Glomerular endothelial cell (primary cell): ENCODE results near the gene KCNA4. TPM values are rescaled to one million over a fixed set of nuclear protein-coding genes. Genes with fewer than 3 reads are reported as not detected.
"Not testable (repeated sequence)": the region's sequence is repeated elsewhere in the genome, so short reads cannot be mapped to it uniquely, and the experiment has no call there.

Experiments
- DNase-seq: peaks from one replicate; pipeline ENCODE4 v3.0.0-alpha.2; 2011; ENCODE audit warnings: low read depth, low spot score; ENCODE audit errors: extremely low read depth
- total RNA-seq: library from RNA; depleted of rRNA; stranded (reverse); fragments of >200 nt; gene quantifications from 2 replicates; pipeline ENCODE4 v1.2.3, GENCODE V29; 2015

KCNA4 gene
- total RNA-seq, 1 donor from 2014 or later, result not detected

DNA sequence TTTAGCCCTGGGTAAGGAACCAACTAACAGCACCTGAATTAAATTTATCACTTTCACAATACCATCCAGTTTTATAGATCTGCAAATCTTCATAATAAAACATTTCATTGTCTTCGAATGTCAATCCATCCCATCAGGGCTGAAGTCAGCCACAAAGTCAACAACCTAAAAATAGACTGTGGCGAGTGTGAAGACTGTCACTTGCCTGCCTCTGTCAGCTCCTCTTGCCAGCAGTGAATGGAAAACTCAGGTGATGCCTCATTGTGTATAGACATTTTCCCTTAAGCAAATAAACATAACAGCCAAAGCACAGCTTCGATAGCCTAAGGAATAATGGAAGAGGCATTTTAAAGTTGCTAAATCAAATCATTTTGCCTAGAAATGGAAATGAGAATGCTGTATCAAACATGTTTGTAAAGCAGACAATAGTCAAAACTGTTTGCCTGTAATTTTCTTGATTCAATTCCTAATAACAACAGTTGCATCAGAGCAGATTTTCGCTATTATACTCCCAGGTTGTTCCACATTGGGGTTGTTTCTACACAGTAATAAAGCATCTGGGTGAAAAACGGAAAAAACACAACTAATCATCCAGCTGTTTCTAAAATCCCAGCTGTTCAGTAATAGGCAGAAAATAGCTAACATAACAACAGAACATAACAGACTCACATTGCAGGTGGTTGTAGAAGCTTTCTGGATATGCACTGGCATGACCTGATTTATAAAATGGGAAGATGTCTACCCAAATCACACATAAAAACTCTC lies 15.7 kb downstream of the KCNA4 start:
- no peak for DNase-seq

DNA sequence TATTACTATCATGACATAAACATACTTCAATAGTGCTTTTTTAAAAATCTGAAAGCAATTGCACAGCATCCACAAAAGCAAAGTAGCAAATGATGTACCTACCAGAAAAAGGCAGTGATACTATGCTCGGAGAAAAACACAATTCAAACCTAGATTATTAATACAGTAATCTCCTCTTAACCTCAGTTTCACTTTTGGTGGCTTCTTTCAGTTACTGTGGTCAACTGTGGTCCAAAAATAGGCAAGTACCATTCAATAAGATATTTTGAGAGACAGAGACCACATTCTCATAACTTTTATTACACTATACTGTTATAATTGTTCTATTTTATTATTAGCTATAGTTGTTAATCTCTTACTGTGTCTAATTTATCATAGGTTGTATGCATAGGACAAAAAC lies 20.8 kb downstream of the KCNA4 start:
- no peak for DNase-seq

GRCh38 chr11:29989174-29989970 lies 27.5 kb downstream of the KCNA4 start:
- no peak for DNase-seq

GRCh38 chr11:29985248-29985647 lies 31.6 kb downstream of the KCNA4 start:
- DNase-seq, result no peak

- DNase-seq, result no peak
Observed at GRCh38 chr11:29984544-29984943, 32.3 kb downstream of the KCNA4 start.

GRCh38 chr11:29978549-29978948 lies 38.3 kb downstream of the KCNA4 start:
- no peak for DNase-seq

- DNase-seq, result not testable (repeated sequence)
Observed at GRCh38 chr11:29975580-29975979, 41.2 kb downstream of the KCNA4 start.

- DNase-seq, result no peak
Observed at GRCh38 chr11:29963796-29964195, 53.0 kb downstream of the KCNA4 start.

DNA sequence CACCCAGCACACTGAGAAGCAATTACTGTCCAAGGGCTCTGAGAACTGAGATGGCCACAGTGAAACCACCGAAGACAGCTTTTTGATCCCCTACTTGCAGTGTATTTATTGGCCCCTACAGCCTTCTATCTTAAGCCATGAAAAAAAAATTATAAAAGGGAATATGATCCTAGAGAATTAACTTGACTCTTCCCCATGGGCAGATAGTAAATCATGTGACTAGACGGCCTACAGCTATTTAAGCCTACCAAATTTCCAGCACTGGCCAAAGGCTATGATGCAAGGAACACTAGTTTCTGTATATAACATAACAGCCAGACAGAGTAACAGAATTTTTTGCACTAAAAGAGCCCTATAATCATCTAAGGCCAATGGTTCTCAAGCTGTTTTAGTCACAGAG lies 53.8 kb downstream of the KCNA4 start:
- no peak for DNase-seq

DNA sequence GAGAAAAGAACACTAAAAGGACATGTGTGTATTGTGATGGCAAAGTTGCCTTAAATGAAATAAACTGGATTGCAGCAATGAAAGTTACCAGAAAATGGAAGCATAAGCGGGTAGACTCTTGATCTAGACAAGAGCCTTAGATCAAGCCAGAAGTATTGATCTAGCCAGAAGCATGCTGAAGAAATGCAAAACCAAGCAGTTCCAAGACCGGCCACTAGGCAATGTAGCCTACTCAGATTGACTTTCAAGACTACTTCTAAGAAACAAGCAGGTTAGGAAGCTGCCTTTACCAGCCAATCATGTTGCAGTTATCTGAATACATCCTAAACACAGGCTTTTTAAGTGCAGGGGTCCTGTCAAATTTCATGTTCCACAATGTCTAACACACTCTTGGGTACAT lies 54.6 kb downstream of the KCNA4 start:
- no peak for DNase-seq

Other genes starting within 250 kb of the KCNA4 start
- not detected in 2 replicates for gene FSHB, start 214.0 kb upstream of the KCNA4 start, total RNA-seq